ENCODE measurements around the gene INHA.

INHA gene

GRCh38 chr2:219532378-219532649, 39.8 kb upstream of the INHA start:
- Histone ChIP-seq H3K36me3 (no peaks in the 10 kb centered on the region), H3K4me3 (no peak overlapping the region), H3K9me3 (no peaks in the 10 kb centered on the region), H3K27ac (no peak overlapping the region), H3K4me1 (peaks cover 0 to 8% (median 2%) of the 10 kb centered on the region in 4 donors), H3K27me3 (peaks cover 0 to 17% of the 10 kb centered on the region in 2 donors)
- TF ChIP-seq CTCF (IDR thresholded peaks at IDR 0.05), result no peak
- DNase-seq, result no peak
- intact Hi-C loops (cut with DNase I; ENCODE audit: low total_unique reads), result loop anchor here (10.0 kb wide), 1 partner anchor 238 kb away; no protein-coding TSS in a partner anchor

- Histone ChIP-seq H3K27ac (no peak overlapping the region), H3K27me3 (peaks cover 0 to 5% of the 10 kb centered on the region in 2 donors), H3K36me3 (peaks cover 5 to 9% (median 8%) of the 10 kb centered on the region in 3 donors), H3K9me3 (no peaks in the 10 kb centered on the region), H3K4me1 (peaks cover 0 to 8% (median 2%) of the 10 kb centered on the region in 4 donors), H3K4me3 (no peak overlapping the region)
- intact Hi-C loops (cut with DNase I; ENCODE audit: low total_unique reads), result loop anchor here (10.0 kb wide), 1 partner anchor 239 kb away; no protein-coding TSS in a partner anchor
- no peak for TF ChIP-seq CTCF (IDR thresholded peaks at IDR 0.05)
- no peak for DNase-seq
Observed at GRCh38 chr2:219533930-219534661, 38.0 kb upstream of the INHA start.

- Histone ChIP-seq H3K36me3 (peaks cover 19 to 31% (median 21%) of the 10 kb centered on the region in 3 donors), H3K9me3 (no peaks in the 10 kb centered on the region), H3K4me1 (peaks cover 0 to 2% (median under 1%) of the 10 kb centered on the region in 4 donors), H3K27ac (no peak overlapping the region), H3K27me3 (no peaks in the 10 kb centered on the region), H3K4me3 (no peak overlapping the region)
- no peak for TF ChIP-seq CTCF (IDR thresholded peaks at IDR 0.05)
- DNase-seq, result no peak
- intact Hi-C loops (cut with DNase I; ENCODE audit: low total_unique reads), result loop anchor here (5.0 to 10.0 kb wide), 2 partner anchors 34 to 242 kb away; no protein-coding TSS in a partner anchor
Observed at GRCh38 chr2:219536425-219536824, 35.7 kb upstream of the INHA start.

GRCh38 chr2:219536967-219537366, 35.1 kb upstream of the INHA start:
- Histone ChIP-seq H3K4me3 (no peak overlapping the region), H3K4me1 (peaks cover 0 to 7% (median 6%) of the 10 kb centered on the region in 4 donors), H3K27me3 (no peaks in the 10 kb centered on the region), H3K9me3 (no peaks in the 10 kb centered on the region), H3K36me3 (peaks cover 19 to 31% (median 21%) of the 10 kb centered on the region in 3 donors), H3K27ac (no peak overlapping the region)
- intact Hi-C loops (cut with DNase I; ENCODE audit: low total_unique reads), result loop anchor here (5.0 to 10.0 kb wide), 2 partner anchors 35 to 242 kb away; no protein-coding TSS in a partner anchor
- no peak for TF ChIP-seq CTCF (IDR thresholded peaks at IDR 0.05)
- DNase-seq, result no peak

- Histone ChIP-seq H3K27me3 (no peaks in the 10 kb centered on the region), H3K36me3 (peaks cover 19 to 31% (median 21%) of the 10 kb centered on the region in 3 donors), H3K4me1 (peaks cover 0 to 16% (median 15%) of the 10 kb centered on the region in 4 donors), H3K9me3 (no peaks in the 10 kb centered on the region), H3K4me3 (no peak overlapping the region), H3K27ac (no peak overlapping the region)
- DNase-seq, result no peak
- intact Hi-C loops (cut with DNase I; ENCODE audit: low total_unique reads), result loop anchor here (5.0 to 10.0 kb wide), 2 partner anchors 36 to 243 kb away; no protein-coding TSS in a partner anchor
- no peak for TF ChIP-seq CTCF (IDR thresholded peaks at IDR 0.05)
Observed at GRCh38 chr2:219537657-219538488, 34.2 kb upstream of the INHA start.
